ENCODE measurements around the gene UVRAG. TPM values are rescaled to one million over a fixed set of nuclear protein-coding genes. Genes with fewer than 3 reads are reported as not detected.
"Not testable (repeated sequence)": the region's sequence is repeated elsewhere in the genome, so short reads cannot be mapped to it uniquely, and the experiment has no call there.

Gene UVRAG
- total RNA-seq, 2 experiments from 2014 or later = 16.5 to 19.5 TPM

- no peaks in the 10 kb centered on the region for H3K4me1 ChIP-seq (ENCODE audit: insufficient read depth, low read length)
- TF ChIP-seq CTCF (IDR thresholded peaks at IDR 0.05) = no peak
- H3K27me3 ChIP-seq (ENCODE audit: control insufficient read depth in 1 of 2, insufficient read depth in 2 of 2, low read length in 2 of 2) = no peaks in the 10 kb centered on the region
- no peaks in the 10 kb centered on the region for H3K9me3 ChIP-seq (ENCODE audit: control insufficient read depth in 1 of 2, insufficient read depth in 1 of 2, low read length in 2 of 2)
- CTCF ChIA-PET = no interaction called here
- Mint-ChIP-seq H3K36me3 (ENCODE audit: low read depth) (peaks cover 36% of the 10 kb centered on the region), H3K27me3 (no peaks in the 10 kb centered on the region), H3K27ac (no peak overlapping the region), H3K4me1 (ENCODE audit: low read depth) (peaks cover 9% of the 10 kb centered on the region), H3K4me3 (no peak overlapping the region), H3K9me3 (no peaks in the 10 kb centered on the region)
- DNase-seq (no peak), ATAC-seq (ENCODE audit: poor library complexity) (no peak)
- H3K36me3 ChIP-seq (ENCODE audit: insufficient read depth, low read length) = peaks cover 13% of the 10 kb centered on the region
- POLR2A ChIA-PET = no interaction called here
- no peak overlapping the region for H3K27ac ChIP-seq (ENCODE audit: low read depth in 1 of 2, low read length in 2 of 2)
- intact Hi-C loops (cut with DNase I, micrococcal nuclease) = no loop called here
- no peak overlapping the region for H3K4me3 ChIP-seq (ENCODE audit: low read length)
These were observed 63.9 kb downstream of the UVRAG start for GRCh38 chr11:75878933-75879332.

- no peaks in the 10 kb centered on the region for H3K9me3 ChIP-seq (ENCODE audit: control insufficient read depth in 1 of 2, insufficient read depth in 1 of 2, low read length in 2 of 2)
- no peak overlapping the region for H3K4me3 ChIP-seq (ENCODE audit: low read length)
- Mint-ChIP-seq H3K27me3 (no peaks in the 10 kb centered on the region), H3K4me3 (no peak overlapping the region), H3K27ac (no peak overlapping the region), H3K4me1 (ENCODE audit: low read depth) (peaks cover 6% of the 10 kb centered on the region), H3K36me3 (ENCODE audit: low read depth) (peaks cover 36% of the 10 kb centered on the region), H3K9me3 (no peaks in the 10 kb centered on the region)
- DNase-seq = no peak
- ChIA-PET CTCF (no interaction called here), POLR2A (no interaction called here)
- no peak for ATAC-seq (ENCODE audit: poor library complexity)
- peaks cover 13% of the 10 kb centered on the region for H3K36me3 ChIP-seq (ENCODE audit: insufficient read depth, low read length)
- intact Hi-C loops (cut with DNase I, micrococcal nuclease) = no loop called here
- H3K27me3 ChIP-seq (ENCODE audit: control insufficient read depth in 1 of 2, insufficient read depth in 2 of 2, low read length in 2 of 2) = no peaks in the 10 kb centered on the region
- no peak for TF ChIP-seq CTCF (IDR thresholded peaks at IDR 0.05)
- no peak overlapping the region for H3K27ac ChIP-seq (ENCODE audit: low read depth in 1 of 2, low read length in 2 of 2)
- no peaks in the 10 kb centered on the region for H3K4me1 ChIP-seq (ENCODE audit: insufficient read depth, low read length)
These were observed 64.7 kb downstream of the UVRAG start for GRCh38 chr11:75879737-75880136.

- H3K4me1 Mint-ChIP-seq (ENCODE audit: low read depth); H3K27me3 ChIP-seq (ENCODE audit: control insufficient read depth in 1 of 2, insufficient read depth in 2 of 2, low read length in 2 of 2); H3K9me3 Mint-ChIP-seq; intact Hi-C loops (cut with DNase I, micrococcal nuclease); H3K4me3 Mint-ChIP-seq; H3K27me3 Mint-ChIP-seq; H3K4me3 ChIP-seq (ENCODE audit: low read length); H3K27ac ChIP-seq (ENCODE audit: low read depth in 1 of 2, low read length in 2 of 2); POLR2A ChIA-PET; H3K27ac Mint-ChIP-seq; H3K9me3 ChIP-seq (ENCODE audit: control insufficient read depth in 1 of 2, insufficient read depth in 1 of 2, low read length in 2 of 2); ATAC-seq (ENCODE audit: poor library complexity); H3K4me1 ChIP-seq (ENCODE audit: insufficient read depth, low read length); DNase-seq: not testable (repeated sequence)
- H3K36me3 Mint-ChIP-seq (ENCODE audit: low read depth) = peaks cover 36% of the 10 kb centered on the region
- H3K36me3 ChIP-seq (ENCODE audit: insufficient read depth, low read length) = peaks cover 13% of the 10 kb centered on the region
- CTCF ChIA-PET = interaction anchor here (0.6 to 0.7 kb wide), 2 partner anchors 9 to 46 kb away, joined by 3 to 4 read pairs; no protein-coding TSS in a partner anchor
These were observed 65.3 kb downstream of the UVRAG start for GRCh38 chr11:75880343-75880742.

DNA sequence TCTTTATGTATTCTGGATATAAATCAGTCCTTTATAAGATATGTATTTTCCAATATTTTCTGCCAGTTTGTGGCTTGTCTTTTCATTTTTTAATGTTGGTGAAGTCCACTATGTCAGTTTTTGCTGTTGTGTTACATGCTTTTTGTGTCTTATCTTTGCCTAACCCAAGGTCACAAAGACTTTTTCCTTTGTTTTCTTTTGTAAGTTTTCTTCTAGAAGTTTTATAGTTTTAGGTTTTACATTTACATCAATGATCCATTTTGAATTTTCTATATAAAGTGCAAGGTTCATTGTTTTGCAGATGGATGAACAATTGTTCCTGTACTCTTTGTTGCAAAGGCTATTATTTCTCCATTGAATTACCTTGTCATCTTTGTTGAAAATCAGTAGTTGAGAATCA lies 69.3 kb downstream of the UVRAG start:
- H3K27me3 ChIP-seq (ENCODE audit: control insufficient read depth in 1 of 2, insufficient read depth in 2 of 2, low read length in 2 of 2) = no peaks in the 10 kb centered on the region
- DNase-seq (no peak), ATAC-seq (ENCODE audit: poor library complexity) (no peak)
- TF ChIP-seq CTCF (IDR thresholded peaks at IDR 0.05) = no peak
- H3K27ac ChIP-seq (ENCODE audit: low read depth in 1 of 2, low read length in 2 of 2) = no peak overlapping the region
- Mint-ChIP-seq H3K36me3 (ENCODE audit: low read depth) (peaks cover 38% of the 10 kb centered on the region), H3K4me3 (no peak overlapping the region), H3K27me3 (no peaks in the 10 kb centered on the region), H3K4me1 (ENCODE audit: low read depth) (peaks cover 2% of the 10 kb centered on the region), H3K9me3 (no peaks in the 10 kb centered on the region), H3K27ac (no peak overlapping the region)
- ChIA-PET CTCF (no interaction called here), POLR2A (no interaction called here)
- intact Hi-C loops (cut with DNase I, micrococcal nuclease) = no loop called here
- H3K36me3 ChIP-seq (ENCODE audit: insufficient read depth, low read length) = peaks cover 15% of the 10 kb centered on the region
- H3K4me1 ChIP-seq (ENCODE audit: insufficient read depth, low read length) = no peaks in the 10 kb centered on the region
- H3K9me3 ChIP-seq (ENCODE audit: control insufficient read depth in 1 of 2, insufficient read depth in 1 of 2, low read length in 2 of 2) = no peaks in the 10 kb centered on the region
- no peak overlapping the region for H3K4me3 ChIP-seq (ENCODE audit: low read length)

Data from CD4-positive, alpha-beta T cell (primary cell).